GM21576 (cell line): Measurements from ENCODE around the gene GFPT1.
"Not testable (repeated sequence)": the region's sequence is repeated elsewhere in the genome, so short reads cannot be mapped to it uniquely, and the experiment has no call there.

ENCODE experiments used
- ATAC-seq: cut with Tn5 transposase; IDR thresholded peaks from one replicate; pipeline ENCODE4 v1.9.1; 2021; ENCODE audit warnings: mild to moderate bottlenecking, moderate library complexity; ENCODE audit not compliant: unreplicated experiment

Gene GFPT1

GRCh38 chr2:69384618-69385081 lies 2.4 kb downstream of the GFPT1 start:
- ATAC-seq, result no peak

GRCh38 chr2:69383176-69383812 lies 3.7 kb downstream of the GFPT1 start:
- no peak for ATAC-seq

GRCh38 chr2:69382547-69382946 lies 4.5 kb downstream of the GFPT1 start:
- no peak for ATAC-seq

GRCh38 chr2:69381337-69381737 lies 5.7 kb downstream of the GFPT1 start:
- ATAC-seq, result no peak

- ATAC-seq, result no peak
Measured at GRCh38 chr2:69380072-69380917, 6.7 kb downstream of the GFPT1 start.

- ATAC-seq, result no peak
Measured at GRCh38 chr2:69376403-69376802, 10.6 kb downstream of the GFPT1 start.

- ATAC-seq, result no peak
Measured at GRCh38 chr2:69375494-69376353, 11.3 kb downstream of the GFPT1 start.

- ATAC-seq, result no peak
Measured at GRCh38 chr2:69372767-69373166, 14.3 kb downstream of the GFPT1 start.

GRCh38 chr2:69369802-69370201 lies 17.2 kb downstream of the GFPT1 start:
- no peak for ATAC-seq

GRCh38 chr2:69368588-69368987 lies 18.4 kb downstream of the GFPT1 start:
- ATAC-seq, result no peak

GRCh38 chr2:69359371-69359770 lies 27.7 kb downstream of the GFPT1 start:
- no peak for ATAC-seq

- ATAC-seq, result no peak
Measured at GRCh38 chr2:69358914-69359313, 28.1 kb downstream of the GFPT1 start.

- ATAC-seq, result no peak
Measured at GRCh38 chr2:69356471-69356870, 30.6 kb downstream of the GFPT1 start.

GRCh38 chr2:69354976-69355375 lies 32.1 kb downstream of the GFPT1 start:
- not testable (repeated sequence) for ATAC-seq

- ATAC-seq, result no peak
Measured at GRCh38 chr2:69353360-69353759, 33.7 kb downstream of the GFPT1 start.

GRCh38 chr2:69348781-69349180 lies 38.2 kb downstream of the GFPT1 start:
- ATAC-seq, result no peak

- no peak for ATAC-seq
Measured at GRCh38 chr2:69345434-69345833, 41.6 kb downstream of the GFPT1 start.

- no peak for ATAC-seq
Measured at GRCh38 chr2:69344305-69344704, 42.7 kb downstream of the GFPT1 start.

GRCh38 chr2:69340101-69340775 lies 46.8 kb downstream of the GFPT1 start:
- no peak for ATAC-seq

GRCh38 chr2:69335311-69335710 lies 51.7 kb downstream of the GFPT1 start:
- no peak for ATAC-seq

- ATAC-seq, result no peak
Measured at GRCh38 chr2:69333352-69333751, 53.7 kb downstream of the GFPT1 start.
